ENCODE results near the gene KIFBP. TPM values are rescaled to one million over a fixed set of nuclear protein-coding genes. Genes with fewer than 3 reads are reported as not detected.
"Not testable (repeated sequence)": the region's sequence is repeated elsewhere in the genome, so short reads cannot be mapped to it uniquely, and the experiment has no call there.

KIFBP gene
- total and polyA plus RNA-seq, 9 donors: 15.7 to 59.2 (median 26.7) TPM

DNA sequence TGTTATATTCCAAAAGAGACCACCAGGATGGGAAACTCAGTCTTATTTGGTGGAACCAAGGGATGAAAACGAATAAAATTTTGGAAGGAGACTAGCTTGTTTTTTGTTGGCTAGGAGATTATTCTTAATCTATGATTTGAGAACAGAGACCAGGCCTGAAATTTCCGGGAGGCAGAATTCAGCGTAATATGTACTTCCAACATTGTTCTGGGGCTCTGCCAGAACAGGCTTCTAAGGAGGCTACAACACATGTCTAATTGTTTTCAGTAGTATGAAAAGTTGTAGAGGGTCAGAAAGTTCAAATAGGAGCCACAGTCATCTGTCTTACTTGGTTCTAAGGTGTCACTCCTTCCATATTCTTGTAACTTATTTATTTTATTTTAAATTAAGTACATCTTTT lies 30.9 kb upstream of the KIFBP start:
- intact Hi-C loops (cut with DNase I): loop anchor here in 1 of 4 donors (5.0 kb wide), 1 partner anchor 135 kb away; no protein-coding TSS in a partner anchor
- Histone ChIP-seq H3K36me3 (no peaks in the 10 kb centered on the region), H3K27me3 (no peaks in the 10 kb centered on the region), H3K4me1 (ENCODE audit: insufficient read depth) (peaks cover 9% of the 10 kb centered on the region), H3K9me3 (no peaks in the 10 kb centered on the region), H3K4me3 (no peak overlapping the region), H3K27ac (no peak overlapping the region)
- TF ChIP-seq, protein P1, sequence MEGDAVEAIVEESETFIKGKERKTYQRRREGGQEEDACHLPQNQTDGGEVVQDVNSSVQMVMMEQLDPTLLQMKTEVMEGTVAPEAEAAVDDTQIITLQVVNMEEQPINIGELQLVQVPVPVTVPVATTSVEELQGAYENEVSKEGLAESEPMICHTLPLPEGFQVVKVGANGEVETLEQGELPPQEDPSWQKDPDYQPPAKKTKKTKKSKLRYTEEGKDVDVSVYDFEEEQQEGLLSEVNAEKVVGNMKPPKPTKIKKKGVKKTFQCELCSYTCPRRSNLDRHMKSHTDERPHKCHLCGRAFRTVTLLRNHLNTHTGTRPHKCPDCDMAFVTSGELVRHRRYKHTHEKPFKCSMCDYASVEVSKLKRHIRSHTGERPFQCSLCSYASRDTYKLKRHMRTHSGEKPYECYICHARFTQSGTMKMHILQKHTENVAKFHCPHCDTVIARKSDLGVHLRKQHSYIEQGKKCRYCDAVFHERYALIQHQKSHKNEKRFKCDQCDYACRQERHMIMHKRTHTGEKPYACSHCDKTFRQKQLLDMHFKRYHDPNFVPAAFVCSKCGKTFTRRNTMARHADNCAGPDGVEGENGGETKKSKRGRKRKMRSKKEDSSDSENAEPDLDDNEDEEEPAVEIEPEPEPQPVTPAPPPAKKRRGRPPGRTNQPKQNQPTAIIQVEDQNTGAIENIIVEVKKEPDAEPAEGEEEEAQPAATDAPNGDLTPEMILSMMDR (IDR thresholded peaks at IDR 0.05): no peak
- no peak for TF ChIP-seq EP300 (IDR thresholded peaks at IDR 0.05)
- TF ChIP-seq POLR2A (IDR thresholded peaks at IDR 0.05): no peak
- DNase-seq: no peak
- WGBS, 3 donors: 34 to 49% (median 42%) methylated on average over 3 of the region's 3 CpGs

DNA sequence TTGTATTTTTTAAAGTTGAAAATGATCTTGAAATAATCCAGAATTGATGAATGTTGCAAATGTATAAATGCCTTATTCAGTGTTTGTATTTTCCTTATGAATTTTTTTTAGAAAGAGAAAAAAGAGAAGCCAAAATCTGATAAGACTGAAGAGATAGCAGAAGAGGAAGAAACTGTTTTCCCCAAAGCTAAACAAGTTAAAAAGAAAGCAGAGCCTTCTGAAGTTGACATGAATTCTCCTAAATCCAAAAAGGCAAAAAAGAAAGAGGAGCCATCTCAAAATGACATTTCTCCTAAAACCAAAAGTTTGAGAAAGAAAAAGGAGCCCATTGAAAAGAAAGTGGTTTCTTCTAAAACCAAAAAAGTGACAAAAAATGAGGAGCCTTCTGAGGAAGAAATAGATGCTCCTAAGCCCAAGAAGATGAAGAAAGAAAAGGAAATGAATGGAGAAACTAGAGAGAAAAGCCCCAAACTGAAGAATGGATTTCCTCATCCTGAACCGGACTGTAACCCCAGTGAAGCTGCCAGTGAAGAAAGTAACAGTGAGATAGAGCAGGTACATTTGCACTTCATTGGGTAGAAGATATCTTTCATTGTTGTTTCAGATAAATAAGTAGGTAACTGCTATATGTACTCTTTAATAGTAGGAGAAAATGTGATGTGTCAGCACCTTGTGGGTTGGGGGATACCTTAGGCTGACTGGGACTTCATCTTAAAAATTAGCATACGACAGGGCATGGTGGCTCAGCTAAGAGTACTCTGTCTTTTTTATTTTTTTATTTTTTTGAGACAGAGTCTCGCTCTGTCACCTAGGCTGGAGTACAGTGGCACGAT lies 28.7 kb upstream of the KIFBP start:
- DNase-seq: no peak
- Histone ChIP-seq H3K4me3 (no peak overlapping the region), H3K4me1 (ENCODE audit: insufficient read depth) (peaks cover 9% of the 10 kb centered on the region), H3K36me3 (no peaks in the 10 kb centered on the region), H3K27me3 (no peaks in the 10 kb centered on the region), H3K9me3 (no peaks in the 10 kb centered on the region), H3K27ac (no peak overlapping the region)
- no peak for TF ChIP-seq EP300 (IDR thresholded peaks at IDR 0.05)
- TF ChIP-seq POLR2A (IDR thresholded peaks at IDR 0.05): no peak
- TF ChIP-seq, protein P1 (IDR thresholded peaks at IDR 0.05): no peak
- 93 to 94% (median 94%) methylated on average over 4 of the region's 4 CpGs for WGBS, 3 donors
- intact Hi-C loops (cut with DNase I): loop anchor here in 1 of 4 donors (5.0 kb wide), 1 partner anchor 132 kb away; no protein-coding TSS in a partner anchor

DNA sequence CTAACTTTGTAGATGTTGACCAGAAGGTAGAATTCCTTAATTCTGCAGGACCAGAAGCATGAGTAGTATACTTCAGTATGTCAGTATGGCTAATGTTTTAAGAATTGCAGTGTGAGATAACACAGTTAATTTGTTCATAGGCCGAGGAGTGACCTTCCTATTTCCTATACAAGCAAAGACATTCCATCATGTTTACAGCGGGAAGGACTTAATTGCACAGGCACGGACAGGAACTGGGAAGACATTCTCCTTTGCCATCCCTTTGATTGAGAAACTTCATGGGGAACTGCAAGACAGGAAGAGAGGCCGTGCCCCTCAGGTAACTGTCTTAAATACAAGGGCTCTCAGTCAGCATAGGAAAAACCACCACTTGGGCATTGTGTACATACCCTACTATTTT lies 25.5 kb upstream of the KIFBP start:
- Histone ChIP-seq H3K4me1 (ENCODE audit: insufficient read depth) (peaks cover 3% of the 10 kb centered on the region), H3K9me3 (no peaks in the 10 kb centered on the region), H3K27ac (no peak overlapping the region), H3K4me3 (no peak overlapping the region), H3K36me3 (no peaks in the 10 kb centered on the region), H3K27me3 (no peaks in the 10 kb centered on the region)
- 89 to 94% (median 91%) methylated on average over 4 of the region's 4 CpGs for WGBS, 3 donors
- intact Hi-C loops (cut with DNase I): no loop called here
- TF ChIP-seq, protein P1 (IDR thresholded peaks at IDR 0.05): no peak
- TF ChIP-seq EP300 (IDR thresholded peaks at IDR 0.05) (no peak), POLR2A (IDR thresholded peaks at IDR 0.05) (no peak)
- no peak for DNase-seq

DNA sequence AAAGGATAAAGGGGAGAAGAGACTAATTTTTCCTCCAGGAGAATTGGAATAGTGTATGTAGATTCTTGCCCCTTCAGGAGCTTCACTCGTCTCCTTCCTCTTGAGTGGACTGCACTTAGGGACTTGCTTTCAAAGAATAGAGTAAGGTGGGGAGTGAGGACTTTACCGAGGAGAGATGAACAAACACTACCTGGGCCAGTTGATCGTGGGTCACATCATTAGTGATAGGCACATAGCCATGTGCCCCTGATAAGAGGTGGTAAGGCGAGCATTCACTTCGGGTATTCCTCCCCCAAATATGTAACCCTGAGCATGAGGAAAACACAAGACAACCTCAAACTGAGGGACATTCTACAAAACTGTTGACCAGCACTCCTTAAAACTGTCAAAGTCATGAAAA lies 14.6 kb upstream of the KIFBP start:
- intact Hi-C loops (cut with DNase I): no loop called here
- Histone ChIP-seq H3K27me3 (no peaks in the 10 kb centered on the region), H3K4me1 (ENCODE audit: insufficient read depth) (no peaks in the 10 kb centered on the region), H3K27ac (no peak overlapping the region), H3K4me3 (no peak overlapping the region), H3K9me3 (no peaks in the 10 kb centered on the region), H3K36me3 (no peaks in the 10 kb centered on the region)
- TF ChIP-seq POLR2A (IDR thresholded peaks at IDR 0.05) (no peak), EP300 (IDR thresholded peaks at IDR 0.05) (no peak)
- TF ChIP-seq, protein P1 (IDR thresholded peaks at IDR 0.05): no peak
- 77 to 87% (median 82%) methylated on average over 5 of the region's 5 CpGs for WGBS, 3 donors
- DNase-seq: no peak

DNA sequence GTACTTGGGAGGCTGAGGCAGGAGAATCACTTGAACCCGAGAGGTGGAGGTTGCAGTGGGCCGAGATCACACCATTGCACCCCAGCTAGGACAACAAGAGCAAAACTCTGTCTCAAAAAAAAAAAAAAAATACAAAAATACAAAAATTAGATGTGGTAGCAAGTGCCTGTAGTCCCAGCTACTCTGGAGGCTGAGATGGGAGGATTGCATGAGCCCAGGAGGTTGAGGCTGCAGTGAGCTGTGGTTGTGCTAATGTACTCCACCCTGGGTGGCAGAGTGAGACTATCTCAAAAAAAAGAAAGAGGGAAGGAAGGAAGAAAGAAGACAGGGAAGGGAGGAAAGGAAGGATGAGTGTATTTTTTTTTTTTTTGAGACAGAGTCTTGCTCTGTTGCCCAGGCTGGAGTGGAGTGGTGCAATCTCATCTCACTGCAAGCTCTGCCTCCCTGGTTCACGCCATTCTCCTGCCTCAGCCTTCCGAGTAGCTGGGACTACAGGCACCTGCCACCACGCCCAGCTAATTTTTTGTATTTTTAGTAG lies 12.6 kb upstream of the KIFBP start:
- WGBS, 3 donors: 92 to 97% (median 95%) methylated on average over 5 of the region's 5 CpGs
- H3K36me3 ChIP-seq; H3K9me3 ChIP-seq; H3K4me3 ChIP-seq; DNase-seq; H3K27ac ChIP-seq; H3K27me3 ChIP-seq; H3K4me1 ChIP-seq (ENCODE audit: insufficient read depth): not testable (repeated sequence)
- intact Hi-C loops (cut with DNase I): loop anchor here in 1 of 4 donors (1.0 kb wide), 1 partner anchor 45 kb away; no protein-coding TSS in a partner anchor

DNA sequence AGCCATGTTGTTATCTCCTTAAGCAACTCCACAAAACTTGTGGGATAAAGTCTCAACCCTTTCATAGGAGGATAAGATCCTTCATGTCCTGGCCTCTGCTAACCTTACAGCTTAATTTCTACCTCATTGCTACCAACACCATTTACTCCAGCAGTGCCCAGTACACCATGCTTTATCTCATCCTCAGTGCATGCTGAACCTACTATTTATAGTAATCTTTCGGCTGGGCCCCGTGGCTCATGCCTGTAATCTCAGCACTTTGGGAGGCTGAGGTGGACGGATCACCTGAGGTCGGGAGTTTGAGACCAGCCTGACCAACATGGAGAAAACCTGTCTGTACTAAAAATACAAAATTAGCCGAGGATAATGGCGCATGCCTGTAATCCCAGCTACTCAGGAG lies 8.9 kb upstream of the KIFBP start:
- H3K36me3 ChIP-seq; intact Hi-C loops (cut with DNase I): not testable (repeated sequence)

More for the DNA sequence above, 8.9 kb upstream of the KIFBP start:
- DNase-seq; H3K27me3 ChIP-seq; H3K4me1 ChIP-seq (ENCODE audit: insufficient read depth); H3K4me3 ChIP-seq; H3K9me3 ChIP-seq; H3K27ac ChIP-seq: not testable (repeated sequence)
- WGBS, 3 donors: 72 to 89% (median 81%) methylated on average over 6 of the region's 6 CpGs
